Activated CD8-positive, alpha-beta T cell treated with anti-CD3 and anti-CD28 coated beads for 36 hours (primary cell): Measurements from ENCODE around the gene FAM184B. TPM values are rescaled to one million over a fixed set of nuclear protein-coding genes. Genes with fewer than 3 reads are reported as not detected.

Experiments used
- ATAC-seq: fragments of 200-7000 bp; cut with Tn5 transposase; one replicate; pipeline ENCODE4 v1.10.0; 2021; ENCODE audit warnings: mild to moderate bottlenecking, moderate library complexity
- CTCF ChIA-PET: fragments of 350-600 bp; sonication (Branson Sonifier 250); formaldehyde crosslinking; loops from one replicate; lab custom pipeline; 2021; ENCODE audit warnings: antibody characterized with exemption; lab: Charles Lee
- POLR2A ChIA-PET: fragments of 350-600 bp; sonication (Branson Sonifier 250); formaldehyde crosslinking; loops from one replicate; lab custom pipeline; 2021; ENCODE audit warnings: antibody characterized with exemption; lab: Charles Lee
- DNase-seq: peaks from one replicate; pipeline ENCODE4 v3.0.0-alpha.2; 2020
- H3K27ac Mint-ChIP-seq: one replicate; pipeline ENCODE4 v1.8.0; 2021; ENCODE audit warnings: mild to moderate bottlenecking, mixed read lengths
- H3K27me3 Mint-ChIP-seq: one replicate; pipeline ENCODE4 v1.8.0; 2021; ENCODE audit warnings: mixed read lengths
- H3K36me3 Mint-ChIP-seq: one replicate; pipeline ENCODE4 v1.8.0; 2021; ENCODE audit warnings: low read depth, mixed read lengths
- H3K4me1 Mint-ChIP-seq: one replicate; pipeline ENCODE4 v1.8.0; 2021; ENCODE audit warnings: low read depth, mixed read lengths
- H3K4me3 Mint-ChIP-seq: one replicate; pipeline ENCODE4 v1.8.0; 2021; ENCODE audit warnings: mild to moderate bottlenecking, moderate library complexity, mixed read lengths
- H3K9me3 Mint-ChIP-seq: one replicate; pipeline ENCODE4 v1.8.0; 2021; ENCODE audit warnings: mixed read lengths
- intact Hi-C: fragments of 100-400 bp; cut with micrococcal nuclease; formaldehyde crosslinking; loops from one replicate; pipeline ENCODE4 v1.10.0; 2022
- total RNA-seq, 2 experiments: library from RNA; stranded (reverse); gene quantifications; one replicate each; pipeline ENCODE4 v1.2.3, GENCODE V29; 2021
- TF ChIP-seq, protein P1 (sequence below): fragments of 200-600 bp; IDR thresholded peaks from one replicate; pipeline ENCODE4 v1.8.0; 2022; ENCODE audit warnings: antibody characterized with exemption, mild to moderate bottlenecking

The FAM184B gene
- total RNA-seq, 2 experiments from 2014 or later: 0.05 TPM; not detected in 1

DNA sequence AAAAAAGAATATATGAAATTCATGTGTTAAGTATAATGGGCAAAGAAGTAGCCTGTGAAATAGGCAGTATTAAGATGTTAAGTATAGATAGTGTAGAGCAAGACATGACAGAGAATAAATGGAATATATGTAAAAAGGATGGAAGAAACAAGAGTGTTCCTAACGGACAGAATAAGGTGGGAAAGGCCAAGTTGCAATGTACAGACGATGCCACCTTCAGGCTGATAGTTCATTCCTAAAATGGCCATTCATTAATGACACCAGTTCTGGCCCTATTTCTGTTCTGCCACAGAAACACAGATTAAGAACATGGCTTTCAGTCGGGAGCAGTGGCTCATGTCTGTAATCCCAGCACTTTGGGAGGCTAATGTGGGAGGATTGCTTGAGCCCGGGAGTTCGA lies 4.4 kb upstream of the FAM184B start:
- Mint-ChIP-seq H3K9me3 (no peaks in the 10 kb centered on the region), H3K36me3 (no peaks in the 10 kb centered on the region), H3K27me3 (peaks cover 13% of the 10 kb centered on the region), H3K27ac (no peak overlapping the region), H3K4me1 (peaks cover 24% of the 10 kb centered on the region), H3K4me3 (no peak overlapping the region)
- CTCF ChIA-PET: interaction anchor here (2.0 kb wide), 1 partner anchor 237 kb away, joined by 9 read pairs; no protein-coding TSS in a partner anchor
- intact Hi-C loops: no loop called here
- POLR2A ChIA-PET: no interaction called here
- no peak for DNase-seq
- TF ChIP-seq, protein P1, sequence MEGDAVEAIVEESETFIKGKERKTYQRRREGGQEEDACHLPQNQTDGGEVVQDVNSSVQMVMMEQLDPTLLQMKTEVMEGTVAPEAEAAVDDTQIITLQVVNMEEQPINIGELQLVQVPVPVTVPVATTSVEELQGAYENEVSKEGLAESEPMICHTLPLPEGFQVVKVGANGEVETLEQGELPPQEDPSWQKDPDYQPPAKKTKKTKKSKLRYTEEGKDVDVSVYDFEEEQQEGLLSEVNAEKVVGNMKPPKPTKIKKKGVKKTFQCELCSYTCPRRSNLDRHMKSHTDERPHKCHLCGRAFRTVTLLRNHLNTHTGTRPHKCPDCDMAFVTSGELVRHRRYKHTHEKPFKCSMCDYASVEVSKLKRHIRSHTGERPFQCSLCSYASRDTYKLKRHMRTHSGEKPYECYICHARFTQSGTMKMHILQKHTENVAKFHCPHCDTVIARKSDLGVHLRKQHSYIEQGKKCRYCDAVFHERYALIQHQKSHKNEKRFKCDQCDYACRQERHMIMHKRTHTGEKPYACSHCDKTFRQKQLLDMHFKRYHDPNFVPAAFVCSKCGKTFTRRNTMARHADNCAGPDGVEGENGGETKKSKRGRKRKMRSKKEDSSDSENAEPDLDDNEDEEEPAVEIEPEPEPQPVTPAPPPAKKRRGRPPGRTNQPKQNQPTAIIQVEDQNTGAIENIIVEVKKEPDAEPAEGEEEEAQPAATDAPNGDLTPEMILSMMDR: no peak
- ATAC-seq: no peak

DNA sequence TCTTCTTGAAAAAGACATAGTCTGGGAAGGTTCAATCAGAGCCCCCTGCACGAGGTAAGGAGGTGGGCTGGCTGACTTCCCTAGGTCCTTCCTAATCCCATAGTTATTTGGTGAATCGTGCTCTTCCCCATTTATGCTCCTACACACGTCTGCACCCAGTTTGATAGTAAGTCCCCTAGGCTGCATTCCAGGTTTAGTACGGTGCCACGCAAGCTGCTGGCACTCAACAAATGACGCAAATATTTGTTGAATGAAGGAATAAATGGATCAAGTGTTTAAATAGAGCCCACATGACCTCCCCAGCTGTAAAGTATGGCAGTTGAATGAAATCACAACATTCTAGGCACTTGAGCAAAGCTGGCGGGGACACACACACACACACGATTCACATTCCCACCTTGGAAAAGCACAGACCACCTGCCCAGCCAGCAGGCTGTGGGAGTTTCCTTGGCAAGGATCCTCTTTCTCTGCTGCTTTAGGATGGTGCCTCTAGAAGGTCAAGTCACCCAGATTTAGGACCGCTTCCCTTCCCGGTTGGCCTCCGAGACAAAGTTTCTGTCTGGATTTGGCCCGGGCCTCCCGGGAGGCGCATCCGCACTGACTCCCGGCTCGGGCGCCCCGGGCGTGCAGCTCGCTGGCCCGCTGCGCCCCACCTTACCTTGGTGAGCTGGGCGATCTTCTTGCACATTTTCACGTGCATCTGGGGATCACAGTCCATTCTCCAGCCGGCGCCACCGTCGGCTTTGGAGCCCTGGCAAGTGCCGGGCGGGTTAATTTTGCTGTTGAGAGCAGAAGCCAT lies 721 bp downstream of the FAM184B start:
- peak; percentile 17 for ATAC-seq
- H3K36me3 Mint-ChIP-seq: no peaks in the 10 kb centered on the region
- peak overlapping the region; percentile 47 for H3K4me3 Mint-ChIP-seq
- no peak overlapping the region for H3K27ac Mint-ChIP-seq
- ChIA-PET CTCF (interaction anchor here (1.4 kb wide), 1 partner anchor 232 kb away, joined by 5 read pairs; no protein-coding TSS in a partner anchor), POLR2A (no interaction called here)
- H3K9me3 Mint-ChIP-seq: no peaks in the 10 kb centered on the region
- TF ChIP-seq, protein P1: no peak
- intact Hi-C loops: no loop called here
- H3K27me3 Mint-ChIP-seq: peaks cover 36% of the 10 kb centered on the region
- no peak for DNase-seq
- H3K4me1 Mint-ChIP-seq: peaks cover 12% of the 10 kb centered on the region

DNA sequence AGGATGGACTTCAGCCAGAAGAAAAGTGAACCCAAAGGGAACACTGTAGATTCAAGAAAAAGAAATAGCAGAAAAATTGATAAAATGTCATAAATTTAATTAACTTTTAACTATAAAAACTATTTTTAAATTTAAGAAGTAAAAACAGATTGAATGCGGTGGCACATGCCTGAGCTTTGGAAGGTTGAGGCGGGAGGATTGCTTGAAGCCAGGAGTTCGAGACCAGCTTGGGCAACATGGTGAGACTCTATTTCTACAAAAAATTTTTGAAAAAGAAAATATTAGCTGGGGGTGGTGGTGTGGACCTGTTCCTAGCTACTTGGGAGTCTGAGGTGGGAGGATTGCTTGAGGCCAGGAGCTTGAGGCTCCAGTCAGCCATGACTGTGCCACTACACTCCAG lies 3.0 kb downstream of the FAM184B start:
- no peaks in the 10 kb centered on the region for H3K9me3 Mint-ChIP-seq
- TF ChIP-seq, protein P1: no peak
- no peaks in the 10 kb centered on the region for H3K36me3 Mint-ChIP-seq
- intact Hi-C loops: no loop called here
- no peak overlapping the region for H3K27ac Mint-ChIP-seq
- ChIA-PET CTCF (no interaction called here), POLR2A (interaction anchor here (0.6 kb wide), 1 partner anchor 552 kb away, joined by 3 read pairs; no protein-coding TSS in a partner anchor)
- H3K27me3 Mint-ChIP-seq: peaks cover 36% of the 10 kb centered on the region
- H3K4me1 Mint-ChIP-seq: peaks cover 12% of the 10 kb centered on the region
- DNase-seq (no peak), ATAC-seq (no peak)
- no peak overlapping the region for H3K4me3 Mint-ChIP-seq

DNA sequence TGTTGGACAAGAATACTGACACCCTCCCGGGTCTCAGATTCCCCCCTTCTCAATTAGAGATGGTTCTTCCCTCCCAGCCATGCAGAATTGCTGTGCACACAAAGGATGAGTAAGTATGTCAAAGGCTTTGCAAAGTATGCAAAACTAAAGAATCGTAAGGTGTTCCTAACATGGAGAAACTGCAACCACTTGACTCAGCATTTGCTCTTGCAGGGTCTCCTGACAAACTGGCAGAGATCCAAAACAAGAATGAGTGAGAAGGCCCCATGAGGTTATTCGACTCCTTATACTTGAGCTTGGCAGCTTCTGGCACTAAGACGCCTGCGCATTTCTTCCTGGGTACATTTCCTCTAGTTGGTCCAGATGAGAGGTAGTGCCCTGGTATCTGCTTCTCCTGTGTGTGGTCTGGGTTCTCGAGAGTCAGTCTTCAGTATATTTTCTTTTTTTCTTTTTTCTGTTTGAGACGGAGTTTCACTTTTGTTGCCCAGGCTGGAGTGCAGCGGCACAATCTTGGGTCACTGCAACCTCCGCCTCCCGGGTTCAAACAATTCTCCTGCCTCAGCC lies 8.2 kb downstream of the FAM184B start:
- no peak for DNase-seq
- ATAC-seq: no peak
- POLR2A ChIA-PET: interaction anchor here (0.6 kb wide), 1 partner anchor 239 kb away, joined by 3 read pairs; no protein-coding TSS in a partner anchor
- Mint-ChIP-seq H3K4me3 (no peak overlapping the region), H3K27me3 (peaks cover 3% of the 10 kb centered on the region), H3K4me1 (no peaks in the 10 kb centered on the region), H3K36me3 (no peaks in the 10 kb centered on the region), H3K9me3 (no peaks in the 10 kb centered on the region), H3K27ac (no peak overlapping the region)
- CTCF ChIA-PET: no interaction called here
- TF ChIP-seq, protein P1: no peak
- intact Hi-C loops: no loop called here
